Hematopoietic multipotent progenitor cell treated with erythropoietin and hydrocortisone succinate and interleukin-3 and kit ligand, for 15 days (in vitro differentiated cells): Measurements from ENCODE around the gene AK5.

Experiments
- DNase-seq: peaks from one replicate; pipeline ENCODE4 v3.0.0-alpha.2; 2015; ENCODE audit warnings: low spot score

Gene AK5

DNA sequence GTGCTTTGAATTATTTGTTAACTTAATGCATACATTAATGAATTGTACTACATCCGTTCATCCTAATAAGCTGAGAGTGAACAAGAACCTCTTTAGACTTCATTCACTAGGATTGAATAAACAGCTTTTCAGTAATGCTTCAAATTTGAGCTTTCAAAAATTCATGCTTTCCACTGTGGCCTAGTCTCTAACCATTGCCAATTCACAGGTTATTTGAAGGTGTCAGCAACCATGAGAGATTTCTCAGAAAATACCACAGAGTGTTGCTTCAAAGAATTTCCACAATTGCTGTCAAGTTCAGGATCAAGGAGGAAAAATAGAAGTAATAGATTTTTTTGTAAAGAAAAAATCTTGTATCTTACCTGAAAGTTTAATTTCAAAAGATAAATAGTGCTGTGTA is 72.7 kb downstream of the AK5 start:
- DNase-seq = no peak

DNA sequence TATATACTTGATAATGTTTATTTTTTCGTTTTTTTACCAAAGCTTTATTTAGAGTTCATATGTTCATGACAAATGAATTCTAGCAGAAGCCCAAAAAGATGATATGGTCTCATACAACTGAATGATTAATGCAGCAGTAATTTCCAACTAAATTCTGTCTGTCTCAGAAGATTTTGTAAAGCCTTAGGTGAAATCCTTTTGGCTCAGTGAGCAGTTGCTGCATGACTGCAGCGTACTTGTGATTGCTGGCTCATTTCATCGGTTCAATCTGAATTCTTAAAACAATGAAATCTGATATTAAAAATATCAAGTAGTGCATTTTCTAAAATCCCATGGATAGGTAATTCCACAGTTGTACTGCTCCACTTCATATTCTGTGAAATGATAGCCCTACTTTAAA is 73.2 kb downstream of the AK5 start:
- no peak for DNase-seq

DNA sequence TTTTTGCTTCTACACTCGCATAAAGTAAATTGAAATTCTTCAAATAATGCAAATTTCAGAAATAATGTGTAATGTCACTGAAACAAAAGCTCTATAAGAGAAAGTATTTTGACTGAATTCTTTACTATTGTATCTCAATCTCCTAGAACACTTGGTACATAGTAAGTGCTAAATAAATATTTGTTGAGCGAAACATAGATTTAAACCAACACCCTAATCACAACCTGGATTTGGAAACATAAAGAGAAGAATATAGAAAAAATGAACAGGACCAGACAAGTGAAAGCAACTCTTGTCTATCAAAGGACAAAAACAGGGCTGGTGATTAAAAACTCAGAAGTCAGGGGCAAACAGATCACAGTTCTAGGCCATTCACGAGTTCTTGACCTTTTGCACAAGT is 74.3 kb downstream of the AK5 start:
- no peak for DNase-seq

DNA sequence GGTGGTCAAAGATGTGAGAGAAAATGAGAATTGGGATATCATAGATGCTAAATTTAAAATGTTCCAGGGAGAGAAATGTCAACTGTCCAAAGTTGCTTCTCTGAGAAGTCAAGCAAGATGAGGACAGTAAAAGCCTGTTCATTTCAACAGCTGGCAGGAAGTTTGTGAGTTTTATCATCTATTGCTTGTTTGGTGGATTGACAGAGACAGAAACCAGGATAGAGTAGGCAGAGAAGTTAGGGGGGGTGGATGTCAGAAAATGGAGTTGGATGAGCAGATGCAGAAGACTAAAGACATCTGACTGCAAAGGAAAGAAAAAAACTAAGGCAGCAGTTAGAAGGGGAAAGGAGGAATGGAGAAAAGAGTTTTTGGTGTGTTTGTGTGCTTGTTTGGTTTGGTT is 78.4 kb downstream of the AK5 start:
- no peak for DNase-seq

DNA sequence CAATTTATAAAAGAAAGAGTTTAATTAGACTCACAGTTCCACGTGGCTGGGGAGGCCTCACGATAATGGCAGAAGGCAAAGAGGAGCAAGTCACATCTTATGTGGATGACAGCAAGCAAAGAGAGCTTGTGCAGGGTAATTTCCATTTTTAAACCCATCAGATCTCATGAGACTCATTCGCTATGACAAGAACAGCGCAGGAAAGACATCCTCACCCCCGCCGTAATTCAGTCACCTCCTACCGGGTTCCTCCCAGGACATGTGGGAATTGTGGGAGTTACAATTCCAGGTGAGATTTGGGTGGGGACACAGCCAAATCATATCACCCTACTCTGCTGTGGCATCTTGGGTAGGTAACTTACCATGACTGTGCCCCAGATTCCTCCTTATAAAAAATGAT is 79.8 kb downstream of the AK5 start:
- DNase-seq = no peak

DNA sequence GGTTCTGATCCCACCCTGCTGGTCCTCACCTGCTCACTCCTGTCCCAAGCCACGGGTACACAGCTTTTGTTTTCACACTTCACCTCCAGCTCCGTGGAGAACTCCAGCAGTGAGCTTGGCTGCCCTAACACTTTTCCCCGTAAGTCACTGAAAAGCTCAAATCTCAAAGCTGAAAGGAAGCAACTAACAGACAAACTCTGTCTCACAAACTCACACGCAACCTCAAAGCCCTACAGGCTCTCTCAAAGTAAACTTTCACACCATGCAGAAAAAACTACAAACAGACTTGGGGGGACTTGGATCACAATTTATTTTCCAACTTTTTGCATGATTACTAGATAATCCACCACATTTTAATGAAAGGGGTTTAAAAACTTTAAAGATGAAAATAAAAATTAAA is 88.3 kb downstream of the AK5 start:
- DNase-seq = no peak

DNA sequence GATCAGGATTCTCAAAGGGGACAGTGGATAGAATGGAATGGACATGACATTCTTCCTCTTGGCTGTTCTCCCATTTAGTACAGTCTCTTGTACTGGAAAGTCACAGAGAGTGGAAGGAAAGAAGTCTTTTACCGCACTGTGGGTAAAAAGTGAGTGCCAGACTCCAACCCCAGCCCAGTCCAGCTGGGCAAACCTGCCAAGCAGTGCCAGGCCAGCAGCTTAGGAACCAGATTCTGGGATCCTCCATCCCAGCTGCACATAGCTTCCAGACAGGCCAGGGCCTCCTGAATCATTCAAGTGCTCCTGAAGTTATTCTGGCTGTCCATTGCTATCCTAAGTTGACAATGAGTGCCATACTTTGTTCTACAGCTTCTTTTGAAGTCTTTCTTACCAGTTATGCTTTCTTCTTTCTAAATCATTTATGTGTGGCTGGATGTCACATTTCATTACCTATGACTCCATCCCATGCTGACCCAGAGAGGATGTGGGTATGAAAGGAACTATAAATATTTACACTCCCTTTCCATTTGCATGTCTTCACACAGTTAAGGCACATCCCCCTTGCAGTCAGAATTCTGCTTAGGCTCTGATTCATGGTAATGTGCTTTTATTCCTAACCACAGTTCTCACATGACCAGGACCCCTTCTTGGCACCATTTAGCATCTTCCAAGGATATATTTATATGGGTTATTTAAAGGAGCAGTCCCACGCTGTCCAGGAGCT is 88.9 kb downstream of the AK5 start:
- DNase-seq = no peak

DNA sequence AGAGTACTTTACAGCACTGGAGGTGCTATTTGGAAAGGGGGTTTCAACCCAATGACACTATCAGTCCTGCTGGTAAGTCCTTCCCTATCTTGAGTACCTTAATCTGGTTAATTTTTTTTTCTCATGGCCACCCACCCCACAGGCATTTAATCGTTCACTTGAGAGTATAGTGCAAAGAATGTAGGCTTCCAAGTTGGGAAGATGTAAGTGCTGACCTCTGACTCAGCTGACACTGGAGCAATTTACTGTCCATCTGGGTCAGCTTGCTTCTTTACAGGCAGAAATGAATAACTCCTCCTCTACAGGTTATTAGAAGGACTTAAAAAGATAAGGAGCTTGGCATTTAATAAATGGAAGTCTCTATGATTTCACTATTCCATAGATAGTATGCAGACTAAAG is 89.6 kb downstream of the AK5 start:
- no peak for DNase-seq

DNA sequence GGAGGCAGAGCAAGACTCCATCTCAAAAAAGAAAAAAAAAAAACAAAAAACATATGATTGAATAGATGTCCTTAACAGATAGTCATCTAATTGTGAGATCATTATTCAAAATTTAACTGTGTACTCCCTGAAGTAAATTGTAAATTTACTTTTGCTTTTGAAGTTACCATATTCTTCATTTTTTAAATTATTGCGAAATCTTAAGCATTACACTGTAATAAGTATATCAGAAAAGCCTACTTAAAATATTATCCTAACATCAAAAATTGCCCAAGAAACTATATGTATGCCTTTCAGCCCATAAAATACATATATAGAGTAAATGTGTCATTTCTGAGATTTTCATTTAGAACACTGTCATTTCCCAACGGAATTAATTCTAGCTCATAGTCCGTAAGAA is 91.9 kb downstream of the AK5 start:
- no peak for DNase-seq

DNA sequence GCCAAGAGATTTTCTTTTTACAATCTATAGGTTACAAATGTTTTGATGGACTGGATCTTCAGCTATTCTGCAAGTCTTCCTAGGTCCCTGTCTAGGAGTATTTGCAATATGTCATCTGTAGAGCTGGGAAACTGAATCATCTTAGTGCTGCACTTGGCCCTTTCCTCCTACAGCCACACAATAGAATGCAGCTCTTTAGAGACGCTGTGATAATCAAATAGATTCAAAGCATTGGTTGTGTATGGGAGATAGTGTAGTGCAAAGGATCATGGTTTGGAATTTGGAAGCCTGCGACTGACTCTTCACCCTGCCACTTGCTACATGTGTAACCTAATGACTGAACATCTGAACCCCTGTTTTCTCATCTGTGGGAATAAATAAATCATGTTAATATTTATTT is 93.7 kb downstream of the AK5 start:
- DNase-seq = no peak

DNA sequence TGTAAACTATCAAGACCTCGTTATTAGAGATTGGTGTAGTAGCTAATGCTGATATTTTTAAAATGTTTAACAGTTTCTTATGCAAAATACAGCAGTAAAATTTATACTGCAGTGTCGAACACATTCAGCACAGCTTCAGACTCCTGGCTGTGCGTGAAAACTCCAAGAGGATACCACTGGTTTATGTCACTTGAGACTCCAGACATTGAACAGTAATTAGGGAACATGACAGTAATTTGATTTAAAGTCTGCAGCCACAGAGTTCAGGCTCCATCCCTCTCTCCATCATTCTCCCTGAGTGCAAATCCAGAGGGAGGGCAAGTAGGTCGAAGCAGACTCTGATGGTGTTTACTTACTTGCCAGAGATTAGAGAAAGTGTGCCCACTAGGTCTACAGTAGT is 94.2 kb downstream of the AK5 start:
- no peak for DNase-seq

DNA sequence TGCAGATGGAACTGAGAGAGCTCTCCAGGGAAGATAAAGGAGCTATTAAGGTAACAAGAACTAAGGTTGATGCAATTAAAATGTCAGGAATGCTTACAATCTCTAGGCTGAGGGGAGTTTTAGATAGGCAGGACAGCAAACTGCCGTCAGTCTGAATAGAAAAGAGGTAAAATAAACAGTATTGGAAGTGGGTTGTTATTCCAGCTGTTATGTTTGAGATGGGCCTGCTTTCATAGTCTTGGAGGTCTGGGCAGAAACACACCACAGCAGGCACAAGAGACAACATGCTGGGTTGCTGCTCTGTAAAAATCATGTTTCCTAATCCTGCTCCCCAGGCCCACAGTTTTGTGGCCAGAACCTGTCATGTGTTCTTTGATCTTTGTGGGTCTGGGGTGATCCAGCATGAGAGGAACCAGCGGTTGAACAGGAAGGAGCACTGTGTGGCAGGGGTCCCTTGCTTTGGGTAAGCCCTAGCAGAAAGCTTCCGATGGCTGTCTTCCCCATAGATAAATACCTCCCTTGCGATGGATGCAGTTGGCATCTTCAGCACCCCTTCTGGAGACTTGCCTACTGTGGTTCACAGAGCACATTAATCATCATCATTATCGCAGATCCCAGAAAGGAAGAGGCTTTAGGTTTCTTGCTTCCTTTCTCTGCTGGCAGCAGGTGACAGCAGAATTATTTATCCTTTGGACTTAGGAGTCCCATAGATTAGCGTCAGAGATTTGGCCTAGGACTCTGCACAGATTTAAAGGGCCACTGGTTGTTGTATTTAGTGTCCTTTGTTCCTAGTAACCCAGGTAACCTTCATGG is 97.1 kb downstream of the AK5 start:
- DNase-seq = no peak

DNA sequence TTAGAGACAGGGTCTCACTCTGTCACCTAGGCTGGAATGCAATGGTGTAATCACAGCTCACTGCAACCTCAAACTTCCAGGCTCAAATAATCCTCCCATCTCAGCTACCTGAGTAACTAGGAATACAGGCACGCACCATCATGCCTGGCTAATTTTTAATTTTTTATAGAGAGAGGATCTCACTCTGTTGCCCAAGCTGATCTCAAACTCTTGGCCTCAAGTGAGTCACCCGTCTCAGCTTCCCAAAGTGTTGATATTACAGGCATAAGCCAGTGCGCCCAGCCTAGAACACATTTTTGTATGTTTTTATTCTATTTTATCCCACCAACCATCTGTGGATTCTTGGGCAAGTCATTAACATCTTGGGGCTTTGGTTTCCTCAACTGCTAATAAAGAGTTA is 100.5 kb downstream of the AK5 start:
- DNase-seq = no peak

DNA sequence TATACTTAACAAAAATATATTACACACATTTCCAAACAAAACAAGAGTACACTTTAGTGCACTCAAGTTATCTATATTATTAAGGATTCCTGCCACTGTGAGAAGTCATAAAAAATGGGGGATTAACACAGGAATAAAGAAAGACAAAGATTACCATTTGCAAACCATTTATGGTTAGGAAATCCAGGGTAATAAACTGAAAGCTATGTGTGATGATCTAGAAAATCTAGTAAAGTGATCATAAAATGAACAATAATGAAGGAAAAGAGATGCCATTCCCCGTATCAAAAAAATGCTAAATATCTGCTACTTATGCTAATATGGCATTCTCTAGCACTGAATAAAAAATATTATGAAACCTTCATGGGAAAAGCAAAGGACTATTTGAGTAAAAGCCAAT is 101.4 kb downstream of the AK5 start:
- DNase-seq = no peak

DNA sequence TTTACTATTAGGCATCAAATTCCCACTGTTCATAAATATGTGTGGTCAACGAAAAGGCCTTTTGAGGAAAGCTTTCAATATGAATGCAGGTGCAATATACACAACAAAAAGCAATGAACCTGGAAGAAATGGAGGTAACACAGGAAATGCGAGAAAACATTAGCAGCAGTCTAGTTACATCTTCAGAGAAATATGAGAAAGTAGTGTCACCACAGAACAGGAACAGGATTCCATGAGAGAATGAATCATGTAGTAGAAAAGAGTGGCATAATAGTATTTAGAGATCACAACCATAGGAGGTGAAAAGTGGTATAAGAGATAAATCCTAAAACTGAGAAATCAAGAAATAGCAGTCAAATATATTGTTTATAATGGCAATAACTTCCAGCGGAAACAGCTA is 103.7 kb downstream of the AK5 start:
- no peak for DNase-seq

DNA sequence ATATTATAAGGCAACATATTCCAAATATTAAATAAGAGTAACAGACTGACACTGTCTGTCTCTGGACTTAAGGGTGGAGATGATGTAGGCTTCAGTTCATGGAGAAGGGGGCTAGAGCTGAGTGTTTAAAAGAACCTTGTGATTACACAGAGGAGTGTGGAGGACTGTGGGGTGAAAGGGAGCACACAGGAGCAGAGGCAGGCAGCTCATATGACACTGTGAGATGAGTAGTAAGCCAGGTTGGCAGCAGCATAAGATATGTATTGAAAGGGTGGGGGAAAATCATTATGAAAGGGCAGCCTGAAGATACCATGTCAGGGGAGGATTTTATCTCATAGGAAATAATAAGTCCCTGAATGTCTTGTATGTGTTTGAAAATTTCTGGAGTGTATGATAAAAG is 104.5 kb downstream of the AK5 start:
- DNase-seq = no peak

DNA sequence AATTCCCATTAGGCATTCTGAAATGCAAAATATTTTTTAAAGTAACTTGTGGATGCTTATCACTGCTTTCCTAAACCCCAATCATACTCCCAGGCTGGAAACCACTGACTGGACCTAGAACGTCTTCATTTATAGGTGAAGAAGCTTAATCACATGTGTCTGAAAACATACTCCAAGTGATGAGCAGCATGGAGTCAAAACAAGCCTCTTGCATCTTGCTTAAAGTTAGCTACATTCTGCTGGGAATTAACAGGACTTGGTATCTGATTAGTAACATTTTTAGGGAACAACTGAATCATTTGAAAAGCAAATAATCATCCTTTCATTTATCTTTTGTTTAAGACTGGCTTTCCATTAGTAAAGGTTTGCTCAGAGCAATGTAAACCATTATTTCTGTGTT is 105.7 kb downstream of the AK5 start:
- DNase-seq = no peak

DNA sequence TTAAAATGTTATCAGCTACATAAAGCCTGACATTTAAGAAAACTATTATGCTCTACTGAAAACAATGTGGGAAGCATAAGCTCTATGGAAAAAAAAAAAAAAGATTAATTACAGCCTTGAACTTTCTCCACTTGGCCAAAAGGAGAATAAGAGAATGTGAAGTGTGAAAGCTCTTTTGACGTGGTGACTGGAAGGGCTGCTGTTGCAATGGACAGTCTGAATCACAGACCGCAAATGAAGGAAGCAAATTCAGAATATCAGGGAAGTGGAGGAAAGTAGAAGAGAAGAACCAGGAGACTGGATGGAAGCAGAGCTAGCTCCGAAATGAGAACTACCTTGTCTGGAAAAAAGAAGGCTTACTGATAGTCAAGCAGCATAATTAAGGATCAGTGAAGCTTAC is 106.8 kb downstream of the AK5 start:
- DNase-seq = no peak

DNA sequence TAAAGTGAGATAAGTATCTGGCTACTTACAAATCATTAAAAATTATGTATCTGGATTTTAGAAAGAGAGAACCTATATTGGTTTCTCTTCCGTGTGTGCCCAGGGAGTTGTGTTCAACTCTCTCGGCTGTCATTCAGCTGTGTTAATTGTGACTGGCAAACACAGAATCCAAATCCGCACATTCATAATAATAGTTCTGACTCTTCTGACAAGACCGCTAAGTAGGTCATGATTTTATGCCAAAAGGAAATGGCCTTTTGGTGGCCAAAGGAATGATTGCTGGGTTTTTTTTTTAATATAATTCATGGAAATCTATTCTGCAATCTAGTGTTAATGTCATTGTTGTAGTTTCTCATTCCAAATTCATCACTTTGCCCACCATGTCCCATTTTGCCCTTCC is 110.7 kb downstream of the AK5 start:
- DNase-seq = no peak

DNA sequence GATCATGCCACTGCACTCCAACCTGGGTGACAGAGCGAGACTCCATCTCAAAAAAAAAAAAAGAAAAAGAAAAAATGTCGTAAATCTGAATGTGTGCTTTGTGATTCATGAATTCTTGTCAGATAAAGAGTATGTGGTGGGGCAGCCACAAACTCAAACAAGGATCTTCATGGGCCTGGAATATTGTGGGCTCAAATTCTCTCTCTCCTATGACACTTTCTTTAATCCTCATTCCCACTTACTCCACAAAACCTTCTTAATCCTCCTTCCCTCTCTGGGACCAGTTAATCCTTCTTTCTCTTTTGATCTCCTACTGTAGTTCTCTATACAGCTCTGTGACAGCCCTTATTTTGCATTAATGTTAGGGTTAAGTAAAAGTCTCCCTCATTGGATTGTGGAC is 112.3 kb downstream of the AK5 start:
- no peak for DNase-seq

DNA sequence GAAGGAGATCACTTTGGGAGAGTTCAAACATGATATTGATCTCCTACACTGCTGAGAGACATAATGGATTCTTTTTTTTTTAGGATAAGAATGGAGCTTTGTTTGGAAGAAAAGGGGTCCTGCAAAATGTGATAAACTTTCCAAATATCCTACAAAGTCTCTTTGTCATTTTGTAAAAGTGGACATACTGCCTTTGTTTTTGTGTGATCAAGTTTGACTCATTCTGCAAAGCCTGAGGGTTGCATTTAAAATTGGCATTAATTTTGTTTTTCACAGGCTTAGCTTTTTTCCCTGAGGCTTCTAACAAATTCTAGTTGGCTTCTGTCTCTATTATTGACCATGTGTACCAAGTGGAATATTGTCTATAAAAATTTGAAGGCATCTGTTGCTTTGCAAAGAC is 113.2 kb downstream of the AK5 start:
- no peak for DNase-seq

DNA sequence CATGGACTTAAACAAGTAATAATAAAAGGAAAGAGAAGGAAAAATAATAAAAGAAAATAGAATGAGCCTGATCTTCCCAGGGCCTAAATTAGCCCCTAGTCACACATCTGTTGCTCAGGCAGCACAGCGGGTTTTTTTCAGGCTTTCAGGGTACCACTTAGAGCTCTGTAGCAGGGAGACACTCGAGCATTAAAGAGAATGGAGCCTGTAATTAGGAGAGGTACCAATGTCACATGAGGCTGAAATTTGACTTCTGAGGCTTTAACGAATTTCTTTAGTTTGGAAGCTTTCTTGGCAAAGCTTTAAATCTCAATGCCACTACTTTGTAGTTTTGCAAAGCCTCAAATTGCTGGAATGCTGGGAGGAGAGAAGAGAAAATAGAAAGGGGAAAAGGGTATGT is 116.3 kb downstream of the AK5 start:
- no peak for DNase-seq

DNA sequence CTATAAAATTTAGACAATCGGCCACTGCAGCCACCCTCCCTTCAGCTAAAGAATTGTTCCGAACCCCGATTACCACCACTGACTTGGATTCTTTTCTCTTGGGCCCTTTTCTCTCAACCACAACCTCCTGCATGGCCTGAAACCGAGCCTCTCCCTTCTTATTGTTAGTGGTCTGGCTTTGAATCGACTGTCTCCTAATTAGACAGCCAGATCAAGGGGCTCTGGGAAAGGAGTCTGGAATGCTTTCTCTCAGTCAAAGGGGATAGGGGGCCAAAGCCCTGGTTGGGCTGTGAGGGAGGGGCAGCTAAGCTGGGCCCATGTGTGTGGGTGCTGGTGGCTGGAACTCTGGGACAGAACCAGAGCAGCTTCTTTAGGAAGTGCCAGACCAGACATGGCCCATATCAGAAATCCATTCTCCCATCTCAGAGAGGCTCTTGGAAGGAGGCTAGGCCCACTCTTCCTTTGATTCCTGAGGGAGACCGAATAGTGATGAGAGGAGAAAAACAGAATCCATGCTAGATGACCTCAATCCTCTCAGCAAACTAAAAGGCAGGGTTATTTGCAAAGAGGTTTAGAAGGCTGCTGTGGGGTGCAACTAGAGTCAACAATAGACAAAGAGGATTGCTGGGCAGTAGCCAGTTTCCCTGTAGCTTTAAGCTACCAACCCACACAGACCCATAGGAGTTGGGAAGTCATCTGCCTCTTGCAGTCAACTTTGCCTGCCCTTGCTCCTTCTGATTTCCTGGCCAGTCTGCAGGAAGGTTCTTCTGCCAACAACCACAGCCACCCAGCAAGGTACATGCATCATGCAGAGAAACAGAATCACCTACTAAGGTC is 117.6 kb downstream of the AK5 start:
- DNase-seq = no peak
